ENCODE measurements around the gene L3MBTL4. TPM values are rescaled to one million over a fixed set of nuclear protein-coding genes. Genes with fewer than 3 reads are reported as not detected.

Gene L3MBTL4
- total and polyA plus RNA-seq, 10 donors = 1.1 to 21.0 (median 12.7) TPM

DNA sequence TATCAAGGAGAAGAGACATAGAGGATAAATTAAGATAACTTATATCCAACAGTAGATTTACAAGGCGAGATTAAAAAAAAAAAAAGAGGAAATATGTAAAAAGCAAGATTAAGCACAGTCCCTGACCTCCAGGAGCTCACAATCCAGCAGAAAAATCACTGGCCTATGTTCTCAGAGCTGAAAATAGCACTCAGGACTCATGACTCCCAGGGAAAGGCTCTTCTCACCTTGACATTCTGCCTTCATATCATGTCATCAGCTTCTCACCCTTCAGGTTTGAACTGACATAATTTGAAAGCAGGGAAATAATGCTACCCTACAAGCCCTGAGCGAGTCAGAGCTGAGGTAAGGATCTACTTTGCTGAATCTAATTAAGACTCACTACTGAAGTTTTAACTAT is 82.8 kb downstream of the L3MBTL4 start:
- 68 to 79% (median 73%) methylated on average over 2 of the region's 2 CpGs for WGBS, 5 donors

GRCh38 chr18:6330786-6331185 is 83.9 kb downstream of the L3MBTL4 start:
- no peak for DNase-seq
- H3K9me3 ChIP-seq = peaks cover 0 to 35% (median 0%) of the 10 kb centered on the region in 8 donors
- intact Hi-C loops (cut with DNase I; ENCODE audit: low total_unique reads) = no loop called here

More for the DNA sequence above, 82.8 kb downstream of the L3MBTL4 start:
- Histone ChIP-seq H3K4me3 (no peak overlapping the region), H3K36me3 (no peaks in the 10 kb centered on the region), H3K27ac (no peak overlapping the region), H3K27me3 (replicated peaks in 1 of 7) (no peaks in the 10 kb centered on the region), H3K4me1 (no peaks in the 10 kb centered on the region), H3K9me3 (peaks cover 0 to 31% (median under 1%) of the 10 kb centered on the region in 8 donors)
- no peak for DNase-seq
- TF ChIP-seq, protein P1, sequence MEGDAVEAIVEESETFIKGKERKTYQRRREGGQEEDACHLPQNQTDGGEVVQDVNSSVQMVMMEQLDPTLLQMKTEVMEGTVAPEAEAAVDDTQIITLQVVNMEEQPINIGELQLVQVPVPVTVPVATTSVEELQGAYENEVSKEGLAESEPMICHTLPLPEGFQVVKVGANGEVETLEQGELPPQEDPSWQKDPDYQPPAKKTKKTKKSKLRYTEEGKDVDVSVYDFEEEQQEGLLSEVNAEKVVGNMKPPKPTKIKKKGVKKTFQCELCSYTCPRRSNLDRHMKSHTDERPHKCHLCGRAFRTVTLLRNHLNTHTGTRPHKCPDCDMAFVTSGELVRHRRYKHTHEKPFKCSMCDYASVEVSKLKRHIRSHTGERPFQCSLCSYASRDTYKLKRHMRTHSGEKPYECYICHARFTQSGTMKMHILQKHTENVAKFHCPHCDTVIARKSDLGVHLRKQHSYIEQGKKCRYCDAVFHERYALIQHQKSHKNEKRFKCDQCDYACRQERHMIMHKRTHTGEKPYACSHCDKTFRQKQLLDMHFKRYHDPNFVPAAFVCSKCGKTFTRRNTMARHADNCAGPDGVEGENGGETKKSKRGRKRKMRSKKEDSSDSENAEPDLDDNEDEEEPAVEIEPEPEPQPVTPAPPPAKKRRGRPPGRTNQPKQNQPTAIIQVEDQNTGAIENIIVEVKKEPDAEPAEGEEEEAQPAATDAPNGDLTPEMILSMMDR (IDR thresholded peaks at IDR 0.05 in 8 of 11, conservative IDR thresholded peaks at IDR 0.05 in 3 of 11) = no peak
- TF ChIP-seq POLR2AphosphoS5 (IDR thresholded peaks at IDR 0.05) (no peak), POLR2A (IDR thresholded peaks at IDR 0.05) (no peak)
- intact Hi-C loops (cut with DNase I; ENCODE audit: low total_unique reads) = no loop called here

DNA sequence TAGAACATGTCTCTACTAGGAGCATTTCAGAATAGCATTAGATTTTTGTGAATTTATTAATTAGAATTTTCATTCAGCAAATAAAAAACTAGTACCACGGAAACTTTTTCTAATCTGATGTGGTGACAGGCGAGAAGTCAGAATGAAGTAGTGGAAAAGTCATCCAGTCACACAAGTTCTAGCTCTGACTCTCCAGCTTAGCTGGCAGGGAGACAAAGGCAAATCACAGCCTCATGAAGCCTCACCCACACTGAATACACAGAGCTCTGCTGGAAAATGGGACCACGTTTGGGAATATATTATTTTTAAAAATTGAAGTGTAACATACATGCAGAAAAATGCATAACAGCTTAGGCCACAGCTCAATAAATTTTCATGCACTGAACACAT is 86.1 kb downstream of the L3MBTL4 start:
- WGBS, 5 donors = 69 to 82% (median 73%) methylated on average over 3 of the region's 3 CpGs
- H3K4me3 ChIP-seq = no peak overlapping the region
- H3K27me3 ChIP-seq (replicated peaks in 1 of 7) = no peaks in the 10 kb centered on the region
- intact Hi-C loops (cut with DNase I; ENCODE audit: low total_unique reads) = no loop called here
- peaks cover 0 to 10% (median 4%) of the 10 kb centered on the region in 6 donors for H3K36me3 ChIP-seq
- no peak for DNase-seq
- TF ChIP-seq POLR2AphosphoS5 (IDR thresholded peaks at IDR 0.05) (no peak), POLR2A (IDR thresholded peaks at IDR 0.05) (no peak)
- TF ChIP-seq, protein P1 (IDR thresholded peaks at IDR 0.05 in 8 of 11, conservative IDR thresholded peaks at IDR 0.05 in 3 of 11) = no peak
- peaks cover 0 to 46% (median 15%) of the 10 kb centered on the region in 8 donors for H3K9me3 ChIP-seq
- H3K4me1 ChIP-seq = no peaks in the 10 kb centered on the region
- H3K27ac ChIP-seq = no peak overlapping the region

More at GRCh38 chr18:6330786-6331185, 83.9 kb downstream of the L3MBTL4 start:
- no peaks in the 10 kb centered on the region for H3K36me3 ChIP-seq
- no peak for TF ChIP-seq POLR2AphosphoS5 (IDR thresholded peaks at IDR 0.05)
- no peak for TF ChIP-seq POLR2A (IDR thresholded peaks at IDR 0.05)
- TF ChIP-seq, protein P1 (IDR thresholded peaks at IDR 0.05 in 8 of 11, conservative IDR thresholded peaks at IDR 0.05 in 3 of 11) = no peak
- H3K4me1 ChIP-seq = no peaks in the 10 kb centered on the region
- no peak overlapping the region for H3K4me3 ChIP-seq
- H3K27ac ChIP-seq = no peak overlapping the region
- H3K27me3 ChIP-seq (replicated peaks in 1 of 7) = no peaks in the 10 kb centered on the region

DNA sequence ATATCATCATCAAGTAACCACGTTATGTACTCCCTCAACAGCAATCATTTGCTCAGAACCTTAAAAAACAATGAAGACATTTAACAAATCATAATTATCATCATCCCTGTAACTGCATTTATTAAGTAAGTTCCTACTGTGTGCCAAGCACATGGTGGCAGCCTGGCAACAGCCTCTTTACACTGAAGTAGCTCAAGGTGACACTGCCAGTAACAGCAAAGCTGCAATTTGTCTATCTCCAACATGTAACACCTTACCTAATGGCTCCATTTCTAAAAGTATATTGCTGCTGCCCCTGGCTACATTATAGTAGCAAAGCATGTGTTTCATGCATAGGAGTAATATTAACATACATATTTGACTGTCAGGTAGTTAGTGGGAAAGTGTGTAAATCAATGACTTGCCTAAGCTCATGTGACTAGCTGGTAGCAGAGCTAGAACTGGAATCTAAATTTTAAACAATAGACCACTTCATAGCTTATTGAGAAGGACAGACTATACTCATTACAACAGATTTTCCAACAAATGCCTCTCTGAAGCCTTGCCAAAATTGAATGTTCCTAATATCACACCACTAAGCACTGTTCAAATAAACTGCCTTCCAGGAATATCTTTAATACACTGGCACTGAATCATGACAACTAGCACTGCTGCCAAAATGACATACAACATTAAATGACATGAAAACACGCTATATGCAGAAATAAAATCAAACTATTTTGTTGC is 86.7 kb downstream of the L3MBTL4 start:
- no peaks in the 10 kb centered on the region for H3K4me1 ChIP-seq
- H3K27me3 ChIP-seq (replicated peaks in 1 of 7) = no peaks in the 10 kb centered on the region
- intact Hi-C loops (cut with DNase I; ENCODE audit: low total_unique reads) = no loop called here
- TF ChIP-seq POLR2A (IDR thresholded peaks at IDR 0.05) (no peak), POLR2AphosphoS5 (IDR thresholded peaks at IDR 0.05) (no peak)
- TF ChIP-seq, protein P1 (IDR thresholded peaks at IDR 0.05 in 8 of 11, conservative IDR thresholded peaks at IDR 0.05 in 3 of 11) = no peak
- peaks cover 0 to 12% (median 4%) of the 10 kb centered on the region in 6 donors for H3K36me3 ChIP-seq
- 69 to 87% (median 77%) methylated on average over 2 of the region's 2 CpGs for WGBS, 5 donors
- no peak overlapping the region for H3K27ac ChIP-seq
- H3K4me3 ChIP-seq = no peak overlapping the region
- peaks cover 0 to 52% (median 20%) of the 10 kb centered on the region in 8 donors for H3K9me3 ChIP-seq
- no peak for DNase-seq

All from spleen (tissue), 11 donors.